Measurements from ENCODE around the gene CACNA1C.
"Not testable (repeated sequence)": the region's sequence is repeated elsewhere in the genome, so short reads cannot be mapped to it uniquely, and the experiment has no call there.

Gene CACNA1C

GRCh38 chr12:2685620-2686279 lies 633.0 kb downstream of the CACNA1C start:
- not testable (repeated sequence) for DNase-seq

- no peak for DNase-seq
Measured at GRCh38 chr12:2686280-2686646, 633.5 kb downstream of the CACNA1C start.

DNA sequence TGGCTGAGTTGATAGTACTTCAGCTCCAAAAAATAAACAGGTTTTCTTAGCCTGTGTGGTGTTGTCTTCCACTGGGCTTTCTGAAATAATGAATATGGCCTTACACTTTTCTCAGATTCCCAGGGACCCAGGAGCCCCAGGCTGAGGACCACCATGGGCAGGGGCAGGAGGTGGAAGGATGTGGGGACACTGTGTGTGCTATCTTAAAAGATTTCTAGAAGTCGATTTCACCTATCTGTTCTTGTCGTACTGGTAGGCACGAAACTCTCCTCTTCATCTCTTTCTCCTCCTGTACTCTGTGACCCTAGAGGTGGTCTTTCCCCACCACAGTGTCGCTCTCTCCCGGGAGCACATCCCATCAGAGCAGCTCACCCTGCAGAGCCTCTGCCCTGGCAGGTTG lies 634.3 kb downstream of the CACNA1C start:
- DNase-seq, result no peak

GRCh38 chr12:2687726-2688125 lies 634.9 kb downstream of the CACNA1C start:
- no peak for DNase-seq

DNA sequence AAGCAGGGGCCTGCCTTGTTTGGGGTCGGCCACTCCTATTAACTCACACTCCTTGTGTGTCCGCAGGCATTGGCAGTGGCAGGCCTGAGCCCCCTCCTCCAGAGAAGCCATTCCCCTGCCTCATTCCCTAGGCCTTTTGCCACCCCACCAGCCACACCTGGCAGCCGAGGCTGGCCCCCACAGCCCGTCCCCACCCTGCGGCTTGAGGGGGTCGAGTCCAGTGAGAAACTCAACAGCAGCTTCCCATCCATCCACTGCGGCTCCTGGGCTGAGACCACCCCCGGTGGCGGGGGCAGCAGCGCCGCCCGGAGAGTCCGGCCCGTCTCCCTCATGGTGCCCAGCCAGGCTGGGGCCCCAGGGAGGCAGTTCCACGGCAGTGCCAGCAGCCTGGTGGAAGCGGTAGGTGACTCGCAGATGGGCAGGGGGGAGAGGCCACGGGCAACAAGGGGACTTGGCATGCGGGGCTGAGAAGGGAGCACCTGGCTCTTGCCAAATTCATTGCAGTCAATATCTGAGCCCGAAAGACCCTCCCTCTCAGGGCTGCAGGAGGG lies 635.7 kb downstream of the CACNA1C start:
- DNase-seq, result no peak

GRCh38 chr12:2689393-2689792 lies 636.6 kb downstream of the CACNA1C start:
- DNase-seq, result no peak

DNA sequence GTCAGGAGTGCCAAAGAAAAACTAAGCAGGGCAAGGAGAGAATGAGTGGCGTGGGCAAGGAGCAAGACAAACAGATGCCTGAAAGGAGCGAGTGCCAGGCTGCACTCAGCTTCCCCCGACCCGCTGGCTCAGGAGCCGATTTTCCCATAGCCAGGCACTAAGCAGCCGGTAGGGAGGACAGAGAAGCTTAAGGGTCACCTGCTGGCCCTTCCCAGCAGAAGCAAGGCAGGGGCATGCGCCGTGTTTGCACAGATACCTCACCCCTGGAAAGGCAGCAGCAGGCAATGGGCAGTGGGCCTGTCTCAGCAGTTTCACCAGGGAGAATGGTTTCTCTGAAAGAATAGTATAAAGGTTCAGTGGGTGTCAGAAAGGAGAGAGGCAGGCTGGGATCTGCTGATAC lies 637.1 kb downstream of the CACNA1C start:
- DNase-seq, result no peak

DNA sequence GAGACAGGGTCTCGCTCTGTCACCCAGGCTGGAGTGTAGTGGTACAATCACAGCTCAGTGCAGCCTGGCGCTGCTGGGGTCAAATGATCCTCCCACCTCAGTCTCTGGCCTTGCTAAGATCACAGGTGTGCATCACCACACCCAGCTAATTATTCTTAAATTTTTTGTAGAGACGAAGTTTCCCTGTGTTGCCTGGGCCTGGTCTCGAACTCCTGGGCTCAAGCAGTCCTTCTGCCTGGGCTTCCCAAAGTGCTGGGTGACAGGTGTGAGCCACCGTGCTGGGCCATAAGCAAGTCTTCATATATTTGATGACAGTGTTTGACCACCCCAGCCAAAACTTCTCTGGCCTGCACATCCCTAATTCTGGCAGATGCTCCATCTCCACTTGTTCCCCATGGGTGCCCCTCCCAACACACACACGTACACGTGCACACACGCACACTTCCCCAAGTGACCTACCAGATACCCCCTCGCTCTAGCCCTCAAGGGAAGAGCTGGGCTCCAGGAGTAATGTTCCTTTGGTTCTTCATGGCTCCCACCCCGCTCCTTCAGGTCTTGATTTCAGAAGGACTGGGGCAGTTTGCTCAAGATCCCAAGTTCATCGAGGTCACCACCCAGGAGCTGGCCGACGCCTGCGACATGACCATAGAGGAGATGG lies 637.7 kb downstream of the CACNA1C start:
- no peak for DNase-seq

- DNase-seq, result peak; percentile 43
Measured at GRCh38 chr12:2691006-2691344, 638.2 kb downstream of the CACNA1C start.

DNA sequence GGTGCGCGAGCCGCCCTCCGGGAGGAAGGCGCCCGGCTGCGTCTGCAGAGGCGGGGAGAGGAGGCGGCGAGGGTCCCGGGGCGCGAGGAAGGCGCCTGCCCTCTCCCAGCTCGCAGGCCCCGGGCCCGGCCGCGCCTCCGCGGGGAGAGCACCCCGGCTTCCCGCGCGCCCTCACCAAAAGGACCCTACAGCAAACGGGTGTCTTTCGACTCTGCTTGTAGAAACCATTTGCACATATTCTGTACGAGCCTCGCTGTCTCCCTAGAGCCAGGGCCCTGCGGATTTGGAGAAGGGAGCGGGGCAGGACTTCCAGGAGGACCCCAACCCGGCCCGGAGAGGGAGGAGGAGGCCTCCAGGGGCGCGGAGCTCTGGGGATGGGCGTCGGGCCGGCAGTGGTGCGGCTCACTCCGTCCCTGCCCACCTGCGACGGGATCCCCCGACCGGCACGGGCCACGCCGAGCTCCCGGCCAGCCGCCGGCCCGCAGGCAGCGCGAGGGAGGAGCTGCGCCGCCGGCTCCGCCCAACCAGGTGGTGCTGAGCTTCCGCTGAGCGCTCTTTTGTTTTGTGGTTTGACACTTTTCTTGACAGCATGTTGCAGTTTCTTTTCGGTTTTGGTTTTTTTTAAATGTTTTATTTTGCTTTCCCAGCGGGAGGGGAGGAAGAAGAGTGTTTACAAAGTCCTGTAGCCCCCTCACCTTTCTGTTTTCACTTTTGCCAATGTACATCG lies 638.7 kb downstream of the CACNA1C start:
- DNase-seq, result peak; percentile 35

- DNase-seq, result no peak
Measured at GRCh38 chr12:2692080-2692479, 639.3 kb downstream of the CACNA1C start.

DNA sequence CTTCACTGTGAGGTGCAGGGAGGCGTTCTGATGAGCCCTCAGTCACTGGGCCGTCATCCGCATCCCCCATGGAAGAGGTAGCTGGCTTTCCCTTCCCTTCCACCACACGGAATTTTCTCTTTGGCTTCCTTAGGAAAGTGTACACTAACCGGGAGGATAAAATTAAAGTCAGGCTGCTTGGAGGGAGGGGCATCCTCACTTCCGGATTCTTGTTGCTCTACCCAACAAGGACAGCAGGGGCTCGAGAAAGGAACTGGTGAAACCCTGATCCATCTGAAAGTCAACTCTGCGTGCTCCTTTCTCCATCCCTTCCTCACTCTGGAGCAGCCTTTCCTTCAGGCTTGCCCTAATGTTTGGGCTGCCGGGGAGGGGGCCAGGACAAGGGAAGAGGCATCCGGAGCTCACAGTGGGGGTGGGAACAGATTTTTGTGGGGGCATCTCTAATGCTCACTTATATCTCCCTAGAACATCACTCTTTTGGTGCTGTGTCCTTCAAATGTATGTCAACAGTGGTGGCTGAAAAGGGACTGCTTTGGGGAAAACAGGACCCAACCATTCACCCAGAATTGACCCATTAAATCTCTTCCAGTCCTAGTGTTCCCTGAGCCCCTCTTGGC lies 640.6 kb downstream of the CACNA1C start:
- no peak for DNase-seq

GRCh38 chr12:2693980-2694610 lies 641.3 kb downstream of the CACNA1C start:
- DNase-seq, result no peak

DNA sequence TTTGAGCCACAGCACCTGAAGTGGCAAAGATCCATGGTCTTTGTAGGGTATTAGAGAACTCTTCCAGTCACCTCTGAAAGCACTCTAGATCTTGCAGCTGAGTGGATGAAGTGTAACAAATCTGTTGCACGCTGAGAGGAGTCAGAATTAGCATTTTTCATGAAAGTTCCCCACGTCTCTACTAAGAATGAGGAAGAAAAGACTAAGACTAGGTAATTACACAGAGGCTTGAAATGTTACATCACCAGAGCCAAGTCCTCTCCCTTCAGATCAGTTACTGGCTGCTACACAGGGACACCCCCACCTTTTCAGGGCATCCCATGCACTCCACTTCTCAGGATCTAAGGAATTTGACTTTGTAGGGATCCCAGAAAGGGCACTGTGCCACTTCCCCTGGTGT lies 643.3 kb downstream of the CACNA1C start:
- DNase-seq, result no peak

DNA sequence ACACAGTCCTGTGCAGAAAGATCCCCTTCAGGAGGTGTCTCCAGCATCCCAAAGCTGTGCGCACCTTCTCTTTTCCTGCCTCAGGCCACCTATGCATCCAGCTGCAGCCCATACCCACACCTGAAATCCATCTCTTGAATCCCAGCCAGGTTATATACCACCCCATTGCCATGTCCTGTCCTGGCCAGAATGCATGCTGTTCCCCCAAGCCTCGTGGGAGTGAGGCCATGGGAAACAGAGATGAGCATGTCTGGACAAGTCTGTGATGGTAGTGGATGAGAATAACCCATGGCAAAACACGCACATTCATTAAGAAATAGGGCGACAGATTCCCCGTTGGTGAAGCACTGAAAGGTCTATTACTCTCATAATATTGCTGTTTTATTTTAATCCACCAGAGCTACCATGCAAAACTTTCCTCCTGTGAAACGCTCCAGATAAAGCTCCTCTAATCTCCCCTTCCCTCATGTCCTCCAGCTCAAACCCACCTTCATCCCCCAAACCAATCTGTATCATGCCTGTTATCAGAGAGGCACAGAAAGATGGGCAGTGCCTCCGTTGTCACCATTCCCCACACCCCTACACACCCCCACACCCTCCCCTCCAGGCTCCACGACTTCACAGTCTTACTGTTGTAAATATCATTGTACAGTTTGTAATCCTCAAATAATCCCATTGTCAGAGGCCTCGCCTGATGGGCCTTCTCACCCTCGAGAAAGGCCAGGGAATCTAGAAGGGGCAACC lies 644.4 kb downstream of the CACNA1C start:
- no peak for DNase-seq

DNA sequence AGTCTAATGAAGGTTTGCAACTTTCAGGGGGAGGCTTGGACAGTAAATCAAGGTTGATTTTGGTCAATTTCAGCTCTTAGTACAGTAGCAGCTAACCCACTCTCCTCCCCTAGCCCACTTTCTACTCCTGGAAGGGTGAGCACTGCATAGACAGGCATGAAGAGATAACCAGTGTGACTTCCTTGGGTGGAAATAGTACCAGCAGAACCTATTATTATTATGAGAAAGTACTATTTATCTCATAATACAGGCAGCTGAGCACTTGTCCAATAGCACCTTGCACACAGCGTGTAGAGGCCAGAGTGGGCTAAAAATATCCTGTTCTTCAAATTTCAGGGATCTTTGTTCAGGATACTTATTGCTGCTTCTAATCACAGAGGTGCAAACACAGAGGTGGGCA lies 645.8 kb downstream of the CACNA1C start:
- DNase-seq, result no peak

GRCh38 chr12:2710701-2711100 lies 657.9 kb downstream of the CACNA1C start:
- DNase-seq, result no peak

DNA sequence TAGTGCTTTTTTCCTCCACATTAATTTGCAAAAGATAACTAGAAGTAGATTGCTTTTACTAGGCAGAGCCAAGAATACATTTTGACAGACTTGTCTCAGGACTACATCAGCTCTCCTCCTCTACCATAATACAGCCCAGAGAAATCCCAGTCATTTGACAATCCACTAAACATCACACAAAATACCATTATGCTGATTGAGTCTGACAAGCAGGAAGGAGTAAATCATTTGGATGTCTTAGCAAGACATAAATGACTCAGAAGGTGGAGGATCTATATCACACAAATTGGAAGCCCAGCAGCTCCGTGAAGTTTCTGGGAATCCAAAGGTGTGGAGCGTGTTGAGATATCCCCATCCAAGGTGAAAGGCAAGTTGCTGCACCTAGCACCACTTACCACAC lies 666.6 kb downstream of the CACNA1C start:
- no peak for DNase-seq

DNA sequence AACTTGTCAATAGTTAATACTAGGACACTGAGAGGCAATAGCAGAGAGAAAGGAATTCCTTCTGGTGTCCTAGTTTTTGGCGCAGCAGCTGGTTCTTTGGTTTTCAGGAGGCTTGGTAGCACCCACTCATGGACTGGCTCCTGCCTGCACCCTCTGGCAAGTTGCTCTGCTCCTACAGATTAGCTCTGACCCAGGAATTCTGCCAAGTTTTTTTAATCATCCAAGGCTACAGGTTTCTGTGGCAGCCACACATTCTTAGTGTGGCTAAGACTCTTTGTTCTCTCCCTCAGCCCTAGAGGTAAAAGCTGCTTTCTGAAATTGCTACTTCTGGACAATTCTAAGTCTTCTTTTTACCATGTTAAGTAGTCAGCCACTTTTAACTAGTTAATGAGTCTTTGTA lies 670.0 kb downstream of the CACNA1C start:
- no peak for DNase-seq

GRCh38 chr12:2732290-2732689 lies 679.5 kb downstream of the CACNA1C start:
- DNase-seq, result no peak

DNA sequence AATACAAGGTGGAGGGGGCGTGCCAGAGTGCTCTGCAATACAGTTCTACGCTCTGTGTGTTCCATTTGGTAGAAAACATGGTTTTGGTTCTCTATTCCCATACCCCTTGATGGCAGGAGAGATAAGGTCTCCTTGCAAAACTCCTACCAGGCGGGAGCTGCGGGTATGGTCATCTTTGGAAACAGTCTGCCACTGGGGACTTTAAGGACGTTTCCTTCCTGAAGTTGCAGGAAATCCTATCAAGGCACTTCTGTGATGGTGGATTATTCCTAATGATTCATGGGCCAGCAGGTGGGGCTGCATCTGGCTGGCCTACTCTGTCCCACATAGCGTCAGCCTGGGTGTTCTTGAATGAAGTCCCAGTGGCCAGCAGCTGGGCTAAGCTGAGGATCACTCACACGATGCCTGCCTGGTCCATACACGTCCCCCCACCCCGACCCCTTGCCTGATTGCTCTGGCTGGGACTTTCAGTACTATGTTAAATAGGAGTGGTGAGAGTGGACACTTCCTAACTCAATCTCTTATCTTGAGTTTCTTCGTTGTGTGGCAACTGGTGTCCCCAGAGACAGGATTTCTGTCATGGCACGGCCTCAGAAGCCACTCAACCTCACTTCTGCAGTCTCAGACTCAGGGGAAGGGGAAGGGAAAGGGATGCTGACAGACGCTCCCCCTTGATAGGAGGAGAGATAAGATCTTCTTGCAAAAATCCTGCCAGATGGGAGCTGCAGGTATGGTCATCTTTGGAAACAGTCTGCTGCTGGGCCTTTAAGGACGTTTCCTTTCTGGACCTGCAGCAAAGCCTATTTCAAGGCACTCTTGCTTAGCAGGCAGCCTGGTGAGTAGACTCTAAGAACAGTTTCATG lies 680.9 kb downstream of the CACNA1C start:
- DNase-seq, result no peak

All from NCI-H510A (cell line).